Left lung (tissue), 10 donors: ENCODE results near the gene ABL1. TPM values are rescaled to one million over a fixed set of nuclear protein-coding genes. Genes with fewer than 3 reads are reported as not detected.

Experiments used
- ATAC-seq: fragments of 200-7000 bp; cut with Tn5 transposase; one replicate; pipeline ENCODE4 v1.9.1; 2020; ENCODE audit warnings: moderate library complexity
- DNase-seq, 4 donors: peaks; one replicate each; pipeline ENCODE4 v3.0.0-alpha.2; 2013 to 2020
- H3K27ac ChIP-seq, 2 donors: fragments of 200-600 bp; sonication (generic) in 1 of 2; one replicate each; pipeline versions ENCODE4 v1.5.0 to v1.8.0; 2020 to 2021
- H3K27me3 ChIP-seq, 2 donors: fragments of 200-600 bp; sonication (generic) in 1 of 2; one replicate each; pipeline versions ENCODE4 v1.5.0 to v1.8.0; 2020 to 2021
- H3K36me3 ChIP-seq, 2 donors: fragments of 200-600 bp; sonication (generic) in 1 of 2; one replicate each; pipeline versions ENCODE4 v1.5.0 to v1.8.0; 2020 to 2021
- H3K4me1 ChIP-seq, 2 donors: fragments of 200-600 bp; one replicate each; pipeline ENCODE4 v1.8.0; 2021
- H3K4me3 ChIP-seq, 2 donors: fragments of 200-600 bp; sonication (generic) in 1 of 2; one replicate each; pipeline versions ENCODE4 v1.5.0 to v1.8.0; 2020 to 2021; ENCODE audit warnings: mild to moderate bottlenecking in 1 of 2
- H3K9me3 ChIP-seq, 2 donors: fragments of 200-600 bp; sonication (generic) in 1 of 2; one replicate each; pipeline versions ENCODE4 v1.5.0 to v1.8.0; 2020 to 2021
- CTCF ChIP-seq, 2 donors: fragments of 200-600 bp; sonication (generic) in 1 of 2; IDR thresholded peaks; one replicate each; pipeline versions ENCODE4 v1.5.0 to v1.8.0; 2021; ENCODE audit warnings: antibody characterized with exemption in 2 of 2
- intact Hi-C, 2 donors: fragments of 100-400 bp; cut with DNase I; formaldehyde crosslinking; loops; one replicate each; pipeline versions ENCODE4 v1.11.2 to v1.14.2; 2022
- polyA plus RNA-seq, 6 donors: library from polyadenylated mRNA; unstranded; fragments of 120-200 nt; gene quantifications; one replicate each; pipeline ENCODE4 v1.2.1, GENCODE V29; 2013; ENCODE audit not compliant: insufficient read length in 6 of 6
- total RNA-seq, 2 donors: library from RNA; stranded (reverse); fragmentation: NEBNext Ultra II Directional; extraction: Animal tissue kit (Norgen Biotek cat#: 25700); gene quantifications; one replicate each; pipeline ENCODE4 v1.2.1, GENCODE V29; 2021
- donor health status: DM: no; HTN: yes; CAD: no.
- donor health status: DM: no; HTN: no; CAD: no.

The ABL1 gene
- total and polyA plus RNA-seq, 8 donors, result 55.6 to 83.3 (median 72.4) TPM

GRCh38 chr9:130936285-130937117, 101.4 kb downstream of the ABL1 start:
- no peak for TF ChIP-seq CTCF (IDR thresholded peaks at IDR 0.05)
- no peak overlapping the region for H3K27ac ChIP-seq
- intact Hi-C loops, result no loop called here

More at GRCh38 chr9:130936285-130937117, 101.4 kb downstream of the ABL1 start:
- no peaks in the 10 kb centered on the region for H3K36me3 ChIP-seq
- H3K27me3 ChIP-seq, result peaks cover 51 to 100% of the 10 kb centered on the region in 2 donors
- ATAC-seq, result peak; percentile 8
- H3K4me3 ChIP-seq, result no peak overlapping the region
- peaks cover 4 to 37% of the 10 kb centered on the region in 2 donors for H3K4me1 ChIP-seq
- peak in 1 of 4 donors; percentile 79 for DNase-seq
- no peaks in the 10 kb centered on the region for H3K9me3 ChIP-seq

Other genes with a start within 250 kb of the ABL1 start
- not detected for gene PRDM12, start 170.7 kb upstream of the ABL1 start, total RNA-seq
- gene PRDM12, start 170.7 kb upstream of the ABL1 start, polyA plus RNA-seq, result not detected
- gene EXOSC2, start 141.5 kb upstream of the ABL1 start, total RNA-seq, result 10 to 100 TPM; 17.5 to 27.6 TPM
- 10 to 100 TPM; 47.4 to 56.4 (median 54.5) TPM for gene EXOSC2, start 141.5 kb upstream of the ABL1 start, polyA plus RNA-seq
- under 1 TPM in 1 of 2 donors, not detected in 1; 0.16 TPM for gene QRFP, start 61.6 kb downstream of the ABL1 start, total RNA-seq
- under 1 TPM; 0.31 to 0.70 (median 0.49) TPM for gene QRFP, start 61.6 kb downstream of the ABL1 start, polyA plus RNA-seq
- 10 to 100 TPM in 1 of 2 donors, 1 to 10 TPM in 1; 2.5 to 11.4 TPM for gene FIBCD1, start 104.0 kb downstream of the ABL1 start, total RNA-seq
- 1 to 10 TPM in 4 of 6 donors, under 1 TPM in 2; 0.64 to 1.7 (median 1.4) TPM for gene FIBCD1, start 104.0 kb downstream of the ABL1 start, polyA plus RNA-seq
- 10 to 100 TPM; 23.4 to 25.5 TPM for gene LAMC3, start 173.9 kb downstream of the ABL1 start, total RNA-seq
- 10 to 100 TPM in 5 of 6 donors, 1 to 10 TPM in 1; 9.2 to 17.9 (median 13.1) TPM for gene LAMC3, start 173.9 kb downstream of the ABL1 start, polyA plus RNA-seq